HG03135 (cell line): ENCODE results near the gene STXBP4.

Experiments used
- ATAC-seq: cut with Tn5 transposase; IDR thresholded peaks from one replicate; pipeline ENCODE4 v1.9.1; 2021; ENCODE audit warnings: mild to moderate bottlenecking, moderate library complexity; ENCODE audit not compliant: unreplicated experiment

STXBP4 gene

GRCh38 chr17:55215711-55216110 is 247.1 kb downstream of the STXBP4 start:
- no peak for ATAC-seq

- ATAC-seq = no peak
These were observed 248.3 kb downstream of the STXBP4 start for GRCh38 chr17:55216888-55217287.

- ATAC-seq = no peak
These were observed 250.9 kb downstream of the STXBP4 start for GRCh38 chr17:55219459-55219858.

GRCh38 chr17:55219934-55220333 is 251.4 kb downstream of the STXBP4 start:
- no peak for ATAC-seq
